GM18511 (cell line): ENCODE measurements around the gene SLC13A4.
A peak's percentile ranks its signal among the peaks of the same experiment; 100 is the strongest.
"Not testable (repeated sequence)": the region's sequence is repeated elsewhere in the genome, so short reads cannot be mapped to it uniquely, and the experiment has no call there.

Source experiments
- ATAC-seq: cut with Tn5 transposase; IDR thresholded peaks from one replicate; pipeline ENCODE4 v1.9.1; 2021; ENCODE audit warnings: mild to moderate bottlenecking, moderate library complexity; ENCODE audit not compliant: unreplicated experiment

Gene SLC13A4

GRCh38 chr7:135704074-135704473 lies 23.9 kb downstream of the SLC13A4 start:
- no peak for ATAC-seq

GRCh38 chr7:135697276-135698049 lies 30.5 kb downstream of the SLC13A4 start:
- ATAC-seq, result no peak

- ATAC-seq, result no peak
These were observed 34.4 kb downstream of the SLC13A4 start for GRCh38 chr7:135693558-135693957.

GRCh38 chr7:135692606-135693005 lies 35.4 kb downstream of the SLC13A4 start:
- not testable (repeated sequence) for ATAC-seq

GRCh38 chr7:135692055-135692454 lies 35.9 kb downstream of the SLC13A4 start:
- no peak for ATAC-seq

GRCh38 chr7:135690566-135690965 lies 37.4 kb downstream of the SLC13A4 start:
- no peak for ATAC-seq

GRCh38 chr7:135687466-135687865 lies 40.5 kb downstream of the SLC13A4 start:
- no peak for ATAC-seq

GRCh38 chr7:135685306-135686084 lies 42.5 kb downstream of the SLC13A4 start:
- ATAC-seq, result no peak

GRCh38 chr7:135684699-135685098 lies 43.3 kb downstream of the SLC13A4 start:
- no peak for ATAC-seq

- no peak for ATAC-seq
These were observed 43.9 kb downstream of the SLC13A4 start for GRCh38 chr7:135684136-135684535.

GRCh38 chr7:135683609-135684008 lies 44.4 kb downstream of the SLC13A4 start:
- ATAC-seq, result no peak

GRCh38 chr7:135682191-135682590 lies 45.8 kb downstream of the SLC13A4 start:
- no peak for ATAC-seq

GRCh38 chr7:135681762-135682161 lies 46.2 kb downstream of the SLC13A4 start:
- no peak for ATAC-seq

- no peak for ATAC-seq
These were observed 49.1 kb downstream of the SLC13A4 start for GRCh38 chr7:135678612-135679575.

- ATAC-seq, result no peak
These were observed 54.7 kb downstream of the SLC13A4 start for GRCh38 chr7:135673360-135673706.

GRCh38 chr7:135672560-135673359 lies 55.2 kb downstream of the SLC13A4 start:
- ATAC-seq, result peak; percentile 81

GRCh38 chr7:135670179-135670578 lies 57.8 kb downstream of the SLC13A4 start:
- no peak for ATAC-seq

GRCh38 chr7:135669774-135670173 lies 58.2 kb downstream of the SLC13A4 start:
- ATAC-seq, result no peak

GRCh38 chr7:135668852-135669395 lies 59.1 kb downstream of the SLC13A4 start:
- not testable (repeated sequence) for ATAC-seq

- ATAC-seq, result not testable (repeated sequence)
These were observed 60.4 kb downstream of the SLC13A4 start for GRCh38 chr7:135667626-135668025.
